Activated T-cell treated with anti-CD3 and anti-CD28 coated beads for 1 hour (primary cell): ENCODE data around the gene AARS2.

ENCODE experiments used
- DNase-seq: peaks from one replicate; pipeline ENCODE4 v3.0.0-alpha.2; 2020; ENCODE audit warnings: low read depth

Gene AARS2

GRCh38 chr6:44262467-44263353 lies 50.4 kb downstream of the AARS2 start:
- no peak for DNase-seq

- no peak for DNase-seq
These were observed 51.6 kb downstream of the AARS2 start for GRCh38 chr6:44261581-44261980.

GRCh38 chr6:44260451-44261297 lies 52.5 kb downstream of the AARS2 start:
- DNase-seq = no peak

GRCh38 chr6:44260011-44260410 lies 53.1 kb downstream of the AARS2 start:
- DNase-seq = no peak

- no peak for DNase-seq
These were observed 54.2 kb downstream of the AARS2 start for GRCh38 chr6:44258921-44259320.

GRCh38 chr6:44258325-44258863 lies 54.8 kb downstream of the AARS2 start:
- no peak for DNase-seq

GRCh38 chr6:44257753-44258324 lies 55.3 kb downstream of the AARS2 start:
- DNase-seq = no peak

GRCh38 chr6:44257025-44257752 lies 56.0 kb downstream of the AARS2 start, which contains the start of gene SLC35B2:
Gene SLC35B2, minus strand, starts transcription at chr6:44257528. Its CDS starts 118 bp downstream, at chr6:44257410.
- no peak for DNase-seq

- DNase-seq = no peak
These were observed 56.4 kb downstream of the AARS2 start for GRCh38 chr6:44256775-44257024.

- no peak for DNase-seq
These were observed 57.0 kb downstream of the AARS2 start for GRCh38 chr6:44255871-44256774.

- DNase-seq = no peak
These were observed 57.9 kb downstream of the AARS2 start for GRCh38 chr6:44255105-44255808.

GRCh38 chr6:44254191-44255104 lies 58.7 kb downstream of the AARS2 start:
- DNase-seq = no peak

GRCh38 chr6:44253307-44254101 lies 59.6 kb downstream of the AARS2 start:
- peak; percentile 56 for DNase-seq

GRCh38 chr6:44251576-44252524 lies 61.3 kb downstream of the AARS2 start:
- no peak for DNase-seq

- no peak for DNase-seq
These were observed 62.4 kb downstream of the AARS2 start for GRCh38 chr6:44250718-44251123.

- DNase-seq = no peak
These were observed 63.0 kb downstream of the AARS2 start for GRCh38 chr6:44250067-44250717.
